Measurements from ENCODE around the gene BLM.

DNA sequence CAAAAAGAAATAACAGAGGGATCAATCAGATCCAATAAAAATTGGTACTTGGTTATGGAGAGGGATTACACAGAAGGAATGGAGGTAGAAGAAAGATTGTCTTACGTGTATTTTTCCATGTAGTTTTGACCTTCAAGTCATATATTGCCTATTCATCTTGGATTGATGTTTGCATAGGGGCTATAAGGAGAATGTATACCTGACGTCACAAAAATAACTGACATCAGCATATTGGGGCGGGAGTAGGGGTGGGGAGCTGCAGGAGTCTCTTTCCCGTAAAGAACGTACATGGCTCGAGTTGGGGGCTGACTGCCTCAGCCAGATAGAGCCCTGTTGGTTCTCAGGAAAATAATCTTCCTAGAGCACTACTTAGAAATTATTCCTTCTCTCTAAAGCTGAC, 145.3 kb downstream of the BLM start:
- TF ChIP-seq CTCF (IDR thresholded peaks at IDR 0.05) (no peak), ZFX (IDR thresholded peaks at IDR 0.05; ENCODE audit: borderline replicate concordance) (no peak)

All from 22Rv1 (cell line).